Common myeloid progenitor, CD34-positive (primary cell): ENCODE results near the gene PHLDA1.
A peak's percentile ranks its signal among the peaks of the same experiment; 100 is the strongest.

ENCODE experiments used
- CTCF ChIA-PET: fragments of 350-600 bp; sonication (Branson Sonifier 250); formaldehyde crosslinking; loops from one replicate; lab custom pipeline; 2021; ENCODE audit warnings: antibody characterized with exemption; lab: Charles Lee
- POLR2A ChIA-PET: fragments of 350-600 bp; sonication (Branson Sonifier 250); formaldehyde crosslinking; loops from one replicate; lab custom pipeline; 2021; ENCODE audit warnings: antibody characterized with exemption; lab: Charles Lee
- DNase-seq, 3 donors: peaks; one replicate each; pipeline versions ENCODE4 v3.0.0 to v3.0.0-alpha.2; 2013
- H3K27ac ChIP-seq, 2 experiments: 1 replicate in 1 of 2; 2 replicates in 1 of 2; pipeline ENCODE4 v1.7.0; 2013; ENCODE audit warnings: inconsistent platforms in 2 of 2, low read length in 2 of 2, mild to moderate bottlenecking in 2 of 2, low read depth in 1 of 2, moderate library complexity in 1 of 2; ENCODE audit not compliant: severe bottlenecking in 2 of 2, insufficient read depth in 1 of 2, poor library complexity in 1 of 2
- H3K27me3 ChIP-seq, 5 experiments: replicated peaks in 2 of 5; 1 replicate in 3 of 5; 2 replicates in 2 of 5; pipeline versions ENCODE4 v1.6.1 to v1.7.0; 2013; ENCODE audit warnings: low read length in 4 of 5, mild to moderate bottlenecking in 2 of 5, moderate library complexity in 2 of 5, inconsistent platforms in 1 of 5; ENCODE audit not compliant: insufficient read depth in 5 of 5, control insufficient read depth in 4 of 5
- H3K36me3 ChIP-seq, 4 experiments: 1 replicate in 2 of 4; 2 replicates in 2 of 4; pipeline versions ENCODE4 v1.6.1 to v1.7.0; 2013; ENCODE audit warnings: low read length in 3 of 4, control low read depth in 1 of 4, mild to moderate bottlenecking in 1 of 4; ENCODE audit not compliant: control insufficient read depth in 4 of 4, insufficient read depth in 4 of 4
- H3K4me1 ChIP-seq, 4 experiments: 1 replicate in 3 of 4; 2 replicates in 1 of 4; pipeline versions ENCODE4 v1.6.1 to v1.7.1; 2013; ENCODE audit warnings: low read length in 3 of 4, mild to moderate bottlenecking in 3 of 4, control low read depth in 1 of 4, inconsistent platforms in 1 of 4, moderate library complexity in 1 of 4; ENCODE audit not compliant: control insufficient read depth in 4 of 4, insufficient read depth in 4 of 4; ENCODE audit errors: control extremely low read depth in 1 of 4
- H3K4me3 ChIP-seq, 7 experiments: 1 replicate in 4 of 7; 2 replicates in 3 of 7; pipeline versions ENCODE4 v1.5.1 to v1.7.0; 2013; ENCODE audit warnings: mild to moderate bottlenecking in 7 of 7, low read length in 6 of 7, moderate library complexity in 6 of 7, inconsistent platforms in 2 of 7, low read depth in 2 of 7, control low read depth in 1 of 7; ENCODE audit not compliant: insufficient read depth in 4 of 7, control insufficient read depth in 1 of 7; ENCODE audit errors: extremely low read depth in 1 of 7
- H3K9me3 ChIP-seq, 5 experiments: 1 replicate in 4 of 5; 2 replicates in 1 of 5; pipeline versions ENCODE4 v1.6.1 to v1.7.1; 2013; ENCODE audit warnings: low read length in 4 of 5, mild to moderate bottlenecking in 2 of 5, inconsistent platforms in 1 of 5, low read depth in 1 of 5, moderate library complexity in 1 of 5; ENCODE audit not compliant: control insufficient read depth in 4 of 5, insufficient read depth in 2 of 5; ENCODE audit errors: control extremely low read depth in 1 of 5
- WGBS: methylation state at CpG from one replicate; pipeline ENCODE4 v1.1.5; 2013; ENCODE audit not compliant: insufficient coverage; 5-methylcytosine and 5-hydroxymethylcytosine counted together

PHLDA1 gene

GRCh38 chr12:76025601-76026575 is 5.7 kb downstream of the PHLDA1 start:
- ChIA-PET POLR2A (no interaction called here), CTCF (interaction anchor here (1.5 kb wide), 1 partner anchor 25 kb away, joined by 4 read pairs; no protein-coding TSS in a partner anchor)
- DNase-seq: no peak
- 100% methylated on average over 5 of the region's 7 CpGs for WGBS
- Histone ChIP-seq H3K36me3 (no peaks in the 10 kb centered on the region), H3K4me1 (peaks cover 3 to 18% (median 17%) of the 10 kb centered on the region in 4 experiments), H3K4me3 (no peak overlapping the region), H3K27me3 (peaks cover 17 to 58% (median 24%) of the 10 kb centered on the region in 5 experiments), H3K9me3 (no peaks in the 10 kb centered on the region), H3K27ac (no peak overlapping the region)

GRCh38 chr12:76024942-76025600 is 6.5 kb downstream of the PHLDA1 start:
- no peak overlapping the region for H3K4me3 ChIP-seq
- peaks cover 14 to 50% (median 21%) of the 10 kb centered on the region in 5 experiments for H3K27me3 ChIP-seq
- WGBS: 100% methylated on average over 1 of the region's 3 CpGs
- peaks cover 11 to 18% (median 17%) of the 10 kb centered on the region in 4 experiments for H3K4me1 ChIP-seq
- ChIA-PET CTCF (interaction anchor here (1.5 to 1.6 kb wide), 2 partner anchors 25 to 498 kb away, joined by 4 to 6 read pairs; no protein-coding TSS in a partner anchor), POLR2A (no interaction called here)
- H3K9me3 ChIP-seq: no peaks in the 10 kb centered on the region
- peak in 2 of 3 donors; percentile 53 to 56 for DNase-seq
- H3K36me3 ChIP-seq: no peaks in the 10 kb centered on the region
- H3K27ac ChIP-seq: no peak overlapping the region

GRCh38 chr12:76024102-76024781 is 7.3 kb downstream of the PHLDA1 start:
- Histone ChIP-seq H3K27me3 (peaks cover 11 to 42% (median 17%) of the 10 kb centered on the region in 5 experiments), H3K4me1 (peaks cover 13 to 23% (median 20%) of the 10 kb centered on the region in 4 experiments), H3K9me3 (no peaks in the 10 kb centered on the region), H3K4me3 (no peak overlapping the region), H3K36me3 (no peaks in the 10 kb centered on the region), H3K27ac (no peak overlapping the region)
- DNase-seq: no peak
- ChIA-PET POLR2A (no interaction called here), CTCF (interaction anchor here (1.5 to 1.6 kb wide), 2 partner anchors 26 to 497 kb away, joined by 4 to 6 read pairs; no protein-coding TSS in a partner anchor)
- 94% methylated on average over 6 of the region's 8 CpGs for WGBS

GRCh38 chr12:76023069-76023690 is 8.4 kb downstream of the PHLDA1 start:
- ChIA-PET CTCF (interaction anchor here (1.3 kb wide), 1 partner anchor 14 kb away, joined by 7 read pairs; no protein-coding TSS in a partner anchor), POLR2A (no interaction called here)
- peaks cover 4 to 31% (median 6%) of the 10 kb centered on the region in 5 experiments for H3K27me3 ChIP-seq
- no peaks in the 10 kb centered on the region for H3K36me3 ChIP-seq
- DNase-seq: no peak
- H3K27ac ChIP-seq: no peak overlapping the region
- H3K9me3 ChIP-seq: no peaks in the 10 kb centered on the region
- WGBS: 100% methylated on average over 1 of the region's 2 CpGs
- peaks cover 13 to 25% (median 20%) of the 10 kb centered on the region in 4 experiments for H3K4me1 ChIP-seq
- H3K4me3 ChIP-seq: no peak overlapping the region

- H3K4me1 ChIP-seq: peaks cover 13 to 27% (median 20%) of the 10 kb centered on the region in 4 experiments
- 100% methylated on average over 1 of the region's 3 CpGs for WGBS
Measured at GRCh38 chr12:76022506-76022905, 9.1 kb downstream of the PHLDA1 start.

More at GRCh38 chr12:76022506-76022905, 9.1 kb downstream of the PHLDA1 start:
- no peak overlapping the region for H3K4me3 ChIP-seq
- no peak for DNase-seq
- H3K27me3 ChIP-seq: peaks cover 2 to 24% (median 5%) of the 10 kb centered on the region in 5 experiments
- H3K36me3 ChIP-seq: no peaks in the 10 kb centered on the region
- H3K27ac ChIP-seq: no peak overlapping the region
- ChIA-PET CTCF (interaction anchor here (1.3 to 3.4 kb wide), 2 partner anchors 9 to 15 kb away, joined by 7 to 21 read pairs; partner anchors contain the start of gene PHLDA1), POLR2A (no interaction called here)
- no peaks in the 10 kb centered on the region for H3K9me3 ChIP-seq
